Heart left ventricle (tissue), 16 donors: ENCODE measurements around the gene MFAP3. TPM values are rescaled to one million over a fixed set of nuclear protein-coding genes. Genes with fewer than 3 reads are reported as not detected.

Experiments used
- ATAC-seq, 4 donors: fragments of 200-7000 bp; cut with Tn5 transposase; one replicate each; pipeline ENCODE4 v1.9.1; 2020 to 2022; ENCODE audit warnings: moderate library complexity in 4 of 4, mild to moderate bottlenecking in 3 of 4, moderate number of reproducible peaks in 1 of 4
- DNase-seq, 5 donors: peaks; one replicate each; pipeline ENCODE4 v3.0.0-alpha.2; 2020
- H3K27ac ChIP-seq, 12 donors: fragments of 200-600 bp; sonication (generic) in 4 of 12; one replicate each; pipeline versions ENCODE4 v1.5.0 to v1.8.0; 2016 to 2022; ENCODE audit warnings: mild to moderate bottlenecking in 2 of 12
- H3K27me3 ChIP-seq, 9 donors: fragments of 200-600 bp; sonication (generic) in 2 of 9; one replicate each; pipeline versions ENCODE4 v1.5.1 to v1.8.0; 2016 to 2022; ENCODE audit warnings: mild to moderate bottlenecking in 3 of 9
- H3K36me3 ChIP-seq, 9 donors: fragments of 200-600 bp; sonication (generic) in 2 of 9; one replicate each; pipeline versions ENCODE4 v1.5.0 to v1.8.0; 2018 to 2022; ENCODE audit warnings: mild to moderate bottlenecking in 2 of 9
- H3K4me1 ChIP-seq, 12 donors: fragments of 200-600 bp; sonication (generic) in 4 of 12; one replicate each; pipeline versions ENCODE4 v1.5.0 to v1.8.0; 2016 to 2022; ENCODE audit warnings: mild to moderate bottlenecking in 3 of 12
- H3K4me3 ChIP-seq, 12 donors: fragments of 200-600 bp; sonication (generic) in 4 of 12; one replicate each; pipeline versions ENCODE4 v1.5.0 to v1.8.0; 2017 to 2022; ENCODE audit warnings: mild to moderate bottlenecking in 9 of 12, moderate library complexity in 4 of 12
- H3K9me3 ChIP-seq, 12 donors: fragments of 200-600 bp; sonication (generic) in 4 of 12; one replicate each; pipeline versions ENCODE4 v1.5.0 to v1.8.0; 2016 to 2022; ENCODE audit warnings: mild to moderate bottlenecking in 1 of 12
- CTCF ChIP-seq, 12 donors: fragments of 200-600 bp; sonication (generic) in 4 of 12; IDR thresholded peaks; one replicate each; pipeline versions ENCODE4 v1.5.0 to v1.8.0; 2018 to 2022; ENCODE audit warnings: antibody characterized with exemption in 12 of 12, mild to moderate bottlenecking in 5 of 12
- POLR2A ChIP-seq, 2 donors: fragments of 450-650 bp; IDR thresholded peaks; one replicate each; pipeline ENCODE4 v1.6.1; 2017; ENCODE audit warnings: antibody characterized with exemption in 2 of 2, mild to moderate bottlenecking in 2 of 2, moderate library complexity in 2 of 2
- WGBS, 4 donors: extraction: QIAGEN DNeasy Blood & Tissue Kit in 2 of 4; methylation state at CpG; one replicate each; pipeline versions ENCODE4 v1.1.5 to v1.1.7; 2013 to 2018; 5-methylcytosine and 5-hydroxymethylcytosine counted together
- intact Hi-C, 10 donors: fragments of 100-400 bp; cut with DNase I; formaldehyde crosslinking; loops; one replicate each; pipeline versions ENCODE4 v1.11.1 to v1.14.2; 2022
- polyA plus RNA-seq, 2 donors: library from polyadenylated mRNA; stranded (reverse); fragments of 200-250 nt; gene quantifications; one replicate each; pipeline ENCODE4 v1.2.3, GENCODE V29; 2013
- total RNA-seq, 9 donors: library from RNA; depleted of rRNA in 2 of 9; stranded (reverse); fragments of >200 nt in 2 of 9; fragmentation: NEBNext Ultra II Directional in 3 of 9; extraction: Animal tissue kit (Norgen Biotek cat#: 25700) in 3 of 9; gene quantifications; one replicate each; pipeline versions ENCODE4 v1.1.0 to v1.2.4, GENCODE V29; 2016 to 2023
- donor health status: ischemic (EF 13 %, LVEDD 7.1; RV severe dilation, severe dysfunction).
- donor health status: healthy with polysubstance abuse.
- donor health status: DM: no; HTN: yes; CAD: no.
- donor health status: DM: no; HTN: no; CAD: no.
- donor health status: ischemic (EF 25% LVEDD 6.9; RV normal size, moderate dysfunction).
- donor health status: ischemic (EF 25% LVEDD 5.7; RV mildly dilated, moderate dysfunction).
- donor health status: healthy.
- donor health status: DM: yes; HTN: yes; CAD: no.
- donor health status: ischemic (EF 35%, LVEDD 5.7; RV mildly dilated, moderate dysfunction).
- donor health status: nonischemic (EF 11% LVEDD 7.7; RV severe dilation, severe dysfunction).
- donor health status: DM: yes; HTN: yes; CAD: no.
- donor health status: PGD.
- donor health status: ischemic (EF 29% LVEDD 5.4; RV normal size, mild dysfunction).
- donor health status: nonischemic (EF 23%, LVEDD 6.1; RV moderate dilation, normal function).

The MFAP3 gene
- total and polyA plus RNA-seq, 11 donors = 2.3 to 52.0 (median 38.6) TPM

- Histone ChIP-seq H3K4me1 (peaks cover 2 to 41% (median 11%) of the 10 kb centered on the region in 12 donors), H3K9me3 (no peaks in the 10 kb centered on the region), H3K4me3 (no peak overlapping the region), H3K36me3 (no peaks in the 10 kb centered on the region), H3K27ac (no peak overlapping the region), H3K27me3 (no peaks in the 10 kb centered on the region)
- WGBS, 4 donors = 67 to 79% (median 68%) methylated on average over 2 of the region's 2 CpGs
- ATAC-seq (no peak), DNase-seq (no peak)
- intact Hi-C loops = no loop called here
- no peak for TF ChIP-seq POLR2A (IDR thresholded peaks at IDR 0.05)
- TF ChIP-seq CTCF (IDR thresholded peaks at IDR 0.05) = no peak
Measured at GRCh38 chr5:154097031-154097430, 58.3 kb downstream of the MFAP3 start.

GRCh38 chr5:154098465-154098864 is 59.7 kb downstream of the MFAP3 start:
- TF ChIP-seq POLR2A (IDR thresholded peaks at IDR 0.05) (no peak), CTCF (IDR thresholded peaks at IDR 0.05) (no peak)
- no peaks in the 10 kb centered on the region for H3K9me3 ChIP-seq
- H3K4me3 ChIP-seq = no peak overlapping the region
- intact Hi-C loops = no loop called here
- H3K36me3 ChIP-seq = no peaks in the 10 kb centered on the region
- 60 to 79% (median 70%) methylated on average over 2 of the region's 2 CpGs for WGBS, 4 donors
- H3K27me3 ChIP-seq = no peaks in the 10 kb centered on the region
- no peak overlapping the region for H3K27ac ChIP-seq
- H3K4me1 ChIP-seq = peaks cover 0 to 29% (median 3%) of the 10 kb centered on the region in 12 donors
- DNase-seq (no peak), ATAC-seq (peak in 1 of 4 donors; percentile 54)

GRCh38 chr5:154101184-154101583 is 62.4 kb downstream of the MFAP3 start:
- Histone ChIP-seq H3K27me3 (no peaks in the 10 kb centered on the region), H3K27ac (peak overlapping the region in 3 of 12 donors; percentile 13 to 32 (median 20)), H3K4me1 (peaks cover 0 to 29% (median 3%) of the 10 kb centered on the region in 12 donors), H3K9me3 (no peaks in the 10 kb centered on the region), H3K36me3 (no peaks in the 10 kb centered on the region), H3K4me3 (no peak overlapping the region)
- intact Hi-C loops = no loop called here
- DNase-seq = peak in 2 of 5 donors; percentile 13 to 48
- peak; percentile 45 to 84 (median 66) for ATAC-seq
- WGBS, 4 donors = 61 to 68% (median 63%) methylated on average over 1 of the region's 1 CpG
- no peak for TF ChIP-seq CTCF (IDR thresholded peaks at IDR 0.05)
- TF ChIP-seq POLR2A (IDR thresholded peaks at IDR 0.05) = no peak

GRCh38 chr5:154103233-154103632 is 64.5 kb downstream of the MFAP3 start:
- DNase-seq (peak in 2 of 5 donors; percentile 37 to 59), ATAC-seq (peak in 3 of 4 donors; percentile 36 to 83 (median 70))
- Histone ChIP-seq H3K4me1 (peaks cover 0 to 23% (median 2%) of the 10 kb centered on the region in 12 donors), H3K9me3 (no peaks in the 10 kb centered on the region), H3K36me3 (no peaks in the 10 kb centered on the region), H3K27ac (no peak overlapping the region), H3K4me3 (no peak overlapping the region), H3K27me3 (no peaks in the 10 kb centered on the region)
- intact Hi-C loops = no loop called here
- TF ChIP-seq POLR2A (IDR thresholded peaks at IDR 0.05) = no peak
- TF ChIP-seq CTCF (IDR thresholded peaks at IDR 0.05) = no peak
- 57 to 64% (median 58%) methylated on average over 3 to 4 of the region's 4 CpGs for WGBS, 4 donors

Other genes starting within 250 kb of the MFAP3 start
- 10 to 100 TPM in 8 of 9 donors, 1 to 10 TPM in 1; 8.8 to 39.0 (median 33.9) TPM for gene FAM114A2, start 57 bp upstream of the MFAP3 start, total RNA-seq
- gene FAM114A2, start 57 bp upstream of the MFAP3 start, polyA plus RNA-seq = 10 to 100 TPM in 1 of 2 donors, 1 to 10 TPM in 1; 6.1 to 25.4 TPM
- 10 to 100 TPM; 10.6 to 20.7 (median 14.6) TPM for gene GALNT10, start 151.8 kb downstream of the MFAP3 start, total RNA-seq
- gene GALNT10, start 151.8 kb downstream of the MFAP3 start, polyA plus RNA-seq = 10 to 100 TPM in 1 of 2 donors, 1 to 10 TPM in 1; 2.7 to 12.3 TPM